CD14-positive monocyte (primary cell): ENCODE data around the gene ARVCF. TPM values are rescaled to one million over a fixed set of nuclear protein-coding genes. Genes with fewer than 3 reads are reported as not detected.
A peak's percentile ranks its signal among the peaks of the same experiment; 100 is the strongest.

Experiments used
- DNase-seq, 3 donors: peaks; one replicate each; pipeline ENCODE4 v3.0.0-alpha.2; 2011 to 2022
- H2AFZ ChIP-seq: 2 replicates; pipeline ENCODE4 v1.6.0; 2012; ENCODE audit warnings: mild to moderate bottlenecking, low read depth, low read length, inconsistent platforms; ENCODE audit not compliant: insufficient read depth, poor library complexity, severe bottlenecking
- H3K27ac ChIP-seq, 2 donors: 1 replicate in 1 of 2; 2 replicates in 1 of 2; pipeline ENCODE4 v1.5.1; 2012 to 2013; ENCODE audit warnings: low read length in 2 of 2, control low read depth in 1 of 2, inconsistent platforms in 1 of 2, low read depth in 1 of 2, mild to moderate bottlenecking in 1 of 2
- H3K27me3 ChIP-seq, 2 donors: one replicate each; pipeline versions ENCODE4 v1.6.0 to v1.6.1; 2011 to 2013; ENCODE audit warnings: low read length in 2 of 2; ENCODE audit not compliant: control insufficient read depth in 2 of 2, insufficient read depth in 2 of 2
- H3K36me3 ChIP-seq, 2 donors: replicated peaks in 1 of 2; 1 replicate in 1 of 2; 2 replicates in 1 of 2; pipeline versions ENCODE4 v1.5.1 to v1.6.1; 2012 to 2013; ENCODE audit warnings: low read length in 2 of 2, control low read depth in 1 of 2, inconsistent platforms in 1 of 2, mild to moderate bottlenecking in 1 of 2; ENCODE audit not compliant: insufficient read depth in 2 of 2, control insufficient read depth in 1 of 2
- H3K4me1 ChIP-seq, 2 donors: 1 replicate in 1 of 2; 2 replicates in 1 of 2; pipeline versions ENCODE4 v1.5.1 to v1.6.1; 2012 to 2013; ENCODE audit warnings: low read length in 2 of 2, control low read depth in 1 of 2, inconsistent platforms in 1 of 2, mild to moderate bottlenecking in 1 of 2, moderate library complexity in 1 of 2; ENCODE audit not compliant: insufficient read depth in 2 of 2, control insufficient read depth in 1 of 2
- H3K4me2 ChIP-seq: replicated peaks from 2 replicates; pipeline ENCODE3; 2012; ENCODE audit warnings: low read length, moderate library complexity, mild to moderate bottlenecking; ENCODE audit not compliant: poor library complexity, severe bottlenecking; ENCODE audit errors: extremely low read depth
- H3K4me3 ChIP-seq, 3 experiments: fragments of 200-600 bp in 1 of 3; sonication (generic) in 1 of 3; replicated peaks in 1 of 3; 1 replicate in 2 of 3; 2 replicates in 1 of 3; pipeline ENCODE4 v1.5.1; 2011 to 2013; ENCODE audit warnings: low read length in 3 of 3, mild to moderate bottlenecking in 3 of 3, control low read depth in 2 of 3, low read depth in 2 of 3, inconsistent platforms in 1 of 3, moderate library complexity in 1 of 3
- H3K79me2 ChIP-seq: 2 replicates; pipeline ENCODE4 v1.6.0; 2012; ENCODE audit warnings: mild to moderate bottlenecking, control low read depth, inconsistent platforms, low read length, moderate library complexity; ENCODE audit not compliant: insufficient read depth
- H3K9ac ChIP-seq: 2 replicates; pipeline ENCODE4 v1.6.0; 2017; ENCODE audit warnings: low read length, mild to moderate bottlenecking; ENCODE audit not compliant: insufficient read depth, poor library complexity, severe bottlenecking
- H3K9me3 ChIP-seq, 2 donors: replicated peaks in 1 of 2; 1 replicate in 1 of 2; 2 replicates in 1 of 2; pipeline versions ENCODE4 v1.5.1 to v1.6.1; 2012 to 2013; ENCODE audit warnings: low read length in 2 of 2, control low read depth in 1 of 2; ENCODE audit not compliant: control insufficient read depth in 1 of 2, insufficient read depth in 1 of 2
- H4K20me1 ChIP-seq: 2 replicates; pipeline ENCODE4 v1.6.0; 2012; ENCODE audit warnings: mild to moderate bottlenecking, low read length, control low read depth, moderate library complexity; ENCODE audit not compliant: insufficient read depth
- H3K27ac Mint-ChIP-seq, 7 donors: one replicate each; pipeline ENCODE4 v1.8.0; 2020; ENCODE audit warnings: mild to moderate bottlenecking in 7 of 7, mixed read lengths in 7 of 7, moderate library complexity in 6 of 7, inconsistent platforms in 2 of 7
- H3K27me3 Mint-ChIP-seq, 3 donors: one replicate each; pipeline ENCODE4 v1.8.0; 2021 to 2022; ENCODE audit warnings: low read depth in 3 of 3, mild to moderate bottlenecking in 3 of 3, mixed read lengths in 3 of 3, moderate library complexity in 3 of 3, inconsistent platforms in 1 of 3
- H3K36me3 Mint-ChIP-seq, 2 donors: one replicate each; pipeline ENCODE4 v1.8.0; 2020; ENCODE audit warnings: mixed read lengths in 2 of 2, inconsistent platforms in 1 of 2, mild to moderate bottlenecking in 1 of 2
- H3K4me1 Mint-ChIP-seq: one replicate; pipeline ENCODE4 v1.8.0; 2020; ENCODE audit warnings: mild to moderate bottlenecking, mixed read lengths
- H3K4me3 Mint-ChIP-seq, 2 donors: one replicate each; pipeline ENCODE4 v1.8.0; 2020; ENCODE audit warnings: mild to moderate bottlenecking in 2 of 2, mixed read lengths in 2 of 2, moderate library complexity in 1 of 2
- H3K9me3 Mint-ChIP-seq, 7 donors: one replicate each; pipeline ENCODE4 v1.8.0; 2020 to 2022; ENCODE audit warnings: mixed read lengths in 7 of 7, mild to moderate bottlenecking in 6 of 7, moderate library complexity in 6 of 7, inconsistent platforms in 2 of 7
- WGBS: methylation state at CpG from one replicate; pipeline ENCODE4 v1.1.5; 2013; ENCODE audit warnings: missing lambda C conversion rate; ENCODE audit not compliant: insufficient coverage; 5-methylcytosine and 5-hydroxymethylcytosine counted together
- intact Hi-C, 2 donors: fragments of 100-400 bp; cut with micrococcal nuclease; formaldehyde crosslinking; loops; one replicate each; pipeline versions ENCODE4 v1.15.0 to v1.15.1; 2023
- polyA plus RNA-seq, 3 donors: library from polyadenylated mRNA; depleted of rRNA in 1 of 3; unstranded in 2 of 3; stranded (reverse) in 1 of 3; fragments of 300-500 nt in 2 of 3; fragments of >200 nt in 1 of 3; fragmentation: Illumina TruSeq in 2 of 3; gene quantifications; 1 replicate in 2 of 3; 2 replicates in 1 of 3; pipeline ENCODE4 v1.2.3, GENCODE V29; 2012 to 2021
- TF ChIP-seq, protein P1 (sequence below): fragments of 200-600 bp; IDR thresholded peaks from one replicate; pipeline ENCODE4 v1.8.0; 2022; ENCODE audit warnings: antibody characterized with exemption, mild to moderate bottlenecking

The ARVCF gene
- polyA plus RNA-seq, 3 donors = 0.31 to 2.6 (median 0.44) TPM

- Histone ChIP-seq H3K4me2 (no peak overlapping the region), H3K9ac (no peak overlapping the region), H2AFZ (no peak overlapping the region), H3K79me2 (no peaks in the 10 kb centered on the region), H3K4me3 (no peak overlapping the region), H3K36me3 (peaks cover 28 to 37% of the 10 kb centered on the region in 2 donors), H3K9me3 (no peaks in the 10 kb centered on the region), H3K4me1 (no peaks in the 10 kb centered on the region), H4K20me1 (peaks cover 21% of the 10 kb centered on the region), H3K27me3 (no peaks in the 10 kb centered on the region), H3K27ac (no peak overlapping the region)
- intact Hi-C loops = loop anchor here (2.0 to 10.0 kb wide), 4 partner anchors 42 to 315 kb away; no protein-coding TSS in a partner anchor
- no peaks in the 10 kb centered on the region for H3K9me3 Mint-ChIP-seq
- peaks cover 18% of the 10 kb centered on the region for H3K4me1 Mint-ChIP-seq
- peaks cover 22 to 43% of the 10 kb centered on the region in 2 donors for H3K36me3 Mint-ChIP-seq
- H3K4me3 Mint-ChIP-seq = no peak overlapping the region
- no peak for DNase-seq
- H3K27me3 Mint-ChIP-seq = peaks cover 1 to 3% (median 2%) of the 10 kb centered on the region in 3 donors
- 87% methylated on average over 9 of the region's 9 CpGs for WGBS
- H3K27ac Mint-ChIP-seq = no peak overlapping the region
- TF ChIP-seq, protein P1, sequence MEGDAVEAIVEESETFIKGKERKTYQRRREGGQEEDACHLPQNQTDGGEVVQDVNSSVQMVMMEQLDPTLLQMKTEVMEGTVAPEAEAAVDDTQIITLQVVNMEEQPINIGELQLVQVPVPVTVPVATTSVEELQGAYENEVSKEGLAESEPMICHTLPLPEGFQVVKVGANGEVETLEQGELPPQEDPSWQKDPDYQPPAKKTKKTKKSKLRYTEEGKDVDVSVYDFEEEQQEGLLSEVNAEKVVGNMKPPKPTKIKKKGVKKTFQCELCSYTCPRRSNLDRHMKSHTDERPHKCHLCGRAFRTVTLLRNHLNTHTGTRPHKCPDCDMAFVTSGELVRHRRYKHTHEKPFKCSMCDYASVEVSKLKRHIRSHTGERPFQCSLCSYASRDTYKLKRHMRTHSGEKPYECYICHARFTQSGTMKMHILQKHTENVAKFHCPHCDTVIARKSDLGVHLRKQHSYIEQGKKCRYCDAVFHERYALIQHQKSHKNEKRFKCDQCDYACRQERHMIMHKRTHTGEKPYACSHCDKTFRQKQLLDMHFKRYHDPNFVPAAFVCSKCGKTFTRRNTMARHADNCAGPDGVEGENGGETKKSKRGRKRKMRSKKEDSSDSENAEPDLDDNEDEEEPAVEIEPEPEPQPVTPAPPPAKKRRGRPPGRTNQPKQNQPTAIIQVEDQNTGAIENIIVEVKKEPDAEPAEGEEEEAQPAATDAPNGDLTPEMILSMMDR = no peak
Measured at GRCh38 chr22:19970031-19970478, 46.6 kb downstream of the ARVCF start.

GRCh38 chr22:19969141-19969928, 47.3 kb downstream of the ARVCF start:
- H4K20me1 ChIP-seq = peaks cover 23% of the 10 kb centered on the region
- H3K4me1 Mint-ChIP-seq = peaks cover 10% of the 10 kb centered on the region
- 89% methylated on average over 11 of the region's 11 CpGs for WGBS
- no peak overlapping the region for H3K27ac ChIP-seq
- TF ChIP-seq, protein P1 = no peak
- H3K36me3 Mint-ChIP-seq = peaks cover 28 to 50% of the 10 kb centered on the region in 2 donors
- H3K79me2 ChIP-seq = no peaks in the 10 kb centered on the region
- no peaks in the 10 kb centered on the region for H3K4me1 ChIP-seq
- intact Hi-C loops = no loop called here
- no peak overlapping the region for H2AFZ ChIP-seq
- H3K9me3 Mint-ChIP-seq = no peaks in the 10 kb centered on the region
- H3K9me3 ChIP-seq = no peaks in the 10 kb centered on the region
- peak overlapping the region in 2 of 7 donors; percentile 6 to 16 for H3K27ac Mint-ChIP-seq
- peaks cover 0 to 3% (median 2%) of the 10 kb centered on the region in 3 donors for H3K27me3 Mint-ChIP-seq
- H3K4me2 ChIP-seq = no peak overlapping the region
- no peak overlapping the region for H3K4me3 Mint-ChIP-seq
- H3K36me3 ChIP-seq = peaks cover 35 to 44% of the 10 kb centered on the region in 2 donors
- H3K27me3 ChIP-seq = no peaks in the 10 kb centered on the region
- H3K9ac ChIP-seq = no peak overlapping the region
- no peak overlapping the region for H3K4me3 ChIP-seq
- DNase-seq = no peak
